Endothelial cell of umbilical vein (primary cell): ENCODE data around the gene KIRREL1.

Source experiments
- CTCF ChIP-seq, 2 donors: IDR thresholded peaks; 1 replicate in 1 of 2; 2 replicates in 1 of 2; pipeline ENCODE4 v1.5.1; 2011; ENCODE audit warnings: low read length in 2 of 2, mild to moderate bottlenecking in 2 of 2, moderate library complexity in 2 of 2, control low read depth in 1 of 2, inconsistent platforms in 1 of 2, low read depth in 1 of 2; ENCODE audit not compliant: insufficient read depth in 1 of 2; ENCODE audit errors: extremely low read depth in 1 of 2
- EZH2 ChIP-seq: IDR thresholded peaks from 2 replicates; pipeline ENCODE4 v1.6.1; 2012; ENCODE audit warnings: borderline replicate concordance, low read depth, mild to moderate bottlenecking, moderate library complexity, low read length, inconsistent platforms; ENCODE audit not compliant: severe bottlenecking
- FOS ChIP-seq: IDR thresholded peaks from 2 replicates; pipeline ENCODE4 v1.6.1; 2011; ENCODE audit warnings: mild to moderate bottlenecking, low read length, moderate library complexity, borderline replicate concordance; ENCODE audit not compliant: insufficient read depth
- MYC ChIP-seq: IDR thresholded peaks from one replicate; pipeline ENCODE4 v1.6.1; 2011; ENCODE audit warnings: mild to moderate bottlenecking, low read depth, low read length
- POLR2A ChIP-seq: IDR thresholded peaks from 2 replicates; pipeline ENCODE4 v1.6.1; 2012; ENCODE audit warnings: low read depth, mild to moderate bottlenecking, control low read depth, low read length
- POLR2AphosphoS5 ChIP-seq: IDR thresholded peaks from 2 replicates; pipeline ENCODE4 v1.6.1; 2012; ENCODE audit warnings: low read depth, mild to moderate bottlenecking, control low read depth, low read length, moderate library complexity; ENCODE audit not compliant: insufficient read depth
- TF ChIP-seq, protein P1 (sequence below): IDR thresholded peaks from 2 replicates; pipeline ENCODE4 v1.6.1; 2011; ENCODE audit not compliant: insufficient read depth, insufficient read length

DNA sequence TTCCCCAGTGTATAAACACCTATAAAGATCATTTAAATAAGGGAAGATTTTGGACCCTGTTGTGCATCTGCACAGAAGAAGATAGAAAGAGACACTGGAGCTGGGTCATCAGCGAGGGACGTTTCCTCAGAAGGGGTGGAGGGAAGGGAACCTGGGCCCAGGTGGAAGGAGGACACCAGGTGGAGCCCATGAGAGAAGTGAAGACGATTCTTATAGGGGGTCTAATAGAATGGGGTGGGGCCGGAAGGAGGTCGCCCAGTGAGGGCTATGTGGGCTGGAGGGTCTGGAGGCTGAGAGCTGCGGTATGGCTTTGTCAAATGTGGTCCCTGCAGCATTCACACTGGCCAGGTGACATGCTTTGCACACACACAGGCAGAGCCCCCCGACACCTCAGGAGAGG is 13.7 kb downstream of the KIRREL1 start:
- TF ChIP-seq CTCF (IDR thresholded peaks at IDR 0.05; ENCODE audit: extremely low read depth in 1 of 2, insufficient read depth in 1 of 2, low read depth in 1 of 2, low read length in 2 of 2) = no peak
- TF ChIP-seq POLR2AphosphoS5 = no peak
- TF ChIP-seq, protein P1, sequence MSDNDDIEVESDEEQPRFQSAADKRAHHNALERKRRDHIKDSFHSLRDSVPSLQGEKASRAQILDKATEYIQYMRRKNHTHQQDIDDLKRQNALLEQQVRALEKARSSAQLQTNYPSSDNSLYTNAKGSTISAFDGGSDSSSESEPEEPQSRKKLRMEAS = no peak
- no peak for TF ChIP-seq EZH2
- no peak for TF ChIP-seq MYC
- no peak for TF ChIP-seq POLR2A
- no peak for TF ChIP-seq FOS
